CD14-positive monocyte (primary cell): ENCODE measurements around the gene FUZ. TPM values are rescaled to one million over a fixed set of nuclear protein-coding genes. Genes with fewer than 3 reads are reported as not detected.

Experiments
- DNase-seq, 3 donors: peaks; one replicate each; pipeline ENCODE4 v3.0.0-alpha.2; 2011 to 2022
- H2AFZ ChIP-seq: 2 replicates; pipeline ENCODE4 v1.6.0; 2012; ENCODE audit warnings: mild to moderate bottlenecking, low read depth, low read length, inconsistent platforms; ENCODE audit not compliant: insufficient read depth, poor library complexity, severe bottlenecking
- H3K27ac ChIP-seq, 2 donors: 1 replicate in 1 of 2; 2 replicates in 1 of 2; pipeline ENCODE4 v1.5.1; 2012 to 2013; ENCODE audit warnings: low read length in 2 of 2, control low read depth in 1 of 2, inconsistent platforms in 1 of 2, low read depth in 1 of 2, mild to moderate bottlenecking in 1 of 2
- H3K27me3 ChIP-seq, 2 donors: one replicate each; pipeline versions ENCODE4 v1.6.0 to v1.6.1; 2011 to 2013; ENCODE audit warnings: low read length in 2 of 2; ENCODE audit not compliant: control insufficient read depth in 2 of 2, insufficient read depth in 2 of 2
- H3K36me3 ChIP-seq, 2 donors: replicated peaks in 1 of 2; 1 replicate in 1 of 2; 2 replicates in 1 of 2; pipeline versions ENCODE4 v1.5.1 to v1.6.1; 2012 to 2013; ENCODE audit warnings: low read length in 2 of 2, control low read depth in 1 of 2, inconsistent platforms in 1 of 2, mild to moderate bottlenecking in 1 of 2; ENCODE audit not compliant: insufficient read depth in 2 of 2, control insufficient read depth in 1 of 2
- H3K4me1 ChIP-seq, 2 donors: 1 replicate in 1 of 2; 2 replicates in 1 of 2; pipeline versions ENCODE4 v1.5.1 to v1.6.1; 2012 to 2013; ENCODE audit warnings: low read length in 2 of 2, control low read depth in 1 of 2, inconsistent platforms in 1 of 2, mild to moderate bottlenecking in 1 of 2, moderate library complexity in 1 of 2; ENCODE audit not compliant: insufficient read depth in 2 of 2, control insufficient read depth in 1 of 2
- H3K4me2 ChIP-seq: replicated peaks from 2 replicates; pipeline ENCODE3; 2012; ENCODE audit warnings: low read length, moderate library complexity, mild to moderate bottlenecking; ENCODE audit not compliant: poor library complexity, severe bottlenecking; ENCODE audit errors: extremely low read depth
- H3K4me3 ChIP-seq, 3 experiments: fragments of 200-600 bp in 1 of 3; sonication (generic) in 1 of 3; replicated peaks in 1 of 3; 1 replicate in 2 of 3; 2 replicates in 1 of 3; pipeline ENCODE4 v1.5.1; 2011 to 2013; ENCODE audit warnings: low read length in 3 of 3, mild to moderate bottlenecking in 3 of 3, control low read depth in 2 of 3, low read depth in 2 of 3, inconsistent platforms in 1 of 3, moderate library complexity in 1 of 3
- H3K79me2 ChIP-seq: 2 replicates; pipeline ENCODE4 v1.6.0; 2012; ENCODE audit warnings: mild to moderate bottlenecking, control low read depth, inconsistent platforms, low read length, moderate library complexity; ENCODE audit not compliant: insufficient read depth
- H3K9ac ChIP-seq: 2 replicates; pipeline ENCODE4 v1.6.0; 2017; ENCODE audit warnings: low read length, mild to moderate bottlenecking; ENCODE audit not compliant: insufficient read depth, poor library complexity, severe bottlenecking
- H3K9me3 ChIP-seq, 2 donors: replicated peaks in 1 of 2; 1 replicate in 1 of 2; 2 replicates in 1 of 2; pipeline versions ENCODE4 v1.5.1 to v1.6.1; 2012 to 2013; ENCODE audit warnings: low read length in 2 of 2, control low read depth in 1 of 2; ENCODE audit not compliant: control insufficient read depth in 1 of 2, insufficient read depth in 1 of 2
- H4K20me1 ChIP-seq: 2 replicates; pipeline ENCODE4 v1.6.0; 2012; ENCODE audit warnings: mild to moderate bottlenecking, low read length, control low read depth, moderate library complexity; ENCODE audit not compliant: insufficient read depth
- H3K27ac Mint-ChIP-seq, 7 donors: one replicate each; pipeline ENCODE4 v1.8.0; 2020; ENCODE audit warnings: mild to moderate bottlenecking in 7 of 7, mixed read lengths in 7 of 7, moderate library complexity in 6 of 7, inconsistent platforms in 2 of 7
- H3K27me3 Mint-ChIP-seq, 3 donors: one replicate each; pipeline ENCODE4 v1.8.0; 2021 to 2022; ENCODE audit warnings: low read depth in 3 of 3, mild to moderate bottlenecking in 3 of 3, mixed read lengths in 3 of 3, moderate library complexity in 3 of 3, inconsistent platforms in 1 of 3
- H3K36me3 Mint-ChIP-seq, 2 donors: one replicate each; pipeline ENCODE4 v1.8.0; 2020; ENCODE audit warnings: mixed read lengths in 2 of 2, inconsistent platforms in 1 of 2, mild to moderate bottlenecking in 1 of 2
- H3K4me1 Mint-ChIP-seq: one replicate; pipeline ENCODE4 v1.8.0; 2020; ENCODE audit warnings: mild to moderate bottlenecking, mixed read lengths
- H3K4me3 Mint-ChIP-seq, 2 donors: one replicate each; pipeline ENCODE4 v1.8.0; 2020; ENCODE audit warnings: mild to moderate bottlenecking in 2 of 2, mixed read lengths in 2 of 2, moderate library complexity in 1 of 2
- H3K9me3 Mint-ChIP-seq, 7 donors: one replicate each; pipeline ENCODE4 v1.8.0; 2020 to 2022; ENCODE audit warnings: mixed read lengths in 7 of 7, mild to moderate bottlenecking in 6 of 7, moderate library complexity in 6 of 7, inconsistent platforms in 2 of 7
- CTCF ChIP-seq: fragments of 200-600 bp; IDR thresholded peaks from one replicate; pipeline ENCODE4 v1.8.0; 2022; ENCODE audit warnings: antibody characterized with exemption, mild to moderate bottlenecking
- WGBS: methylation state at CpG from one replicate; pipeline ENCODE4 v1.1.5; 2013; ENCODE audit warnings: missing lambda C conversion rate; ENCODE audit not compliant: insufficient coverage; 5-methylcytosine and 5-hydroxymethylcytosine counted together
- intact Hi-C, 2 donors: fragments of 100-400 bp; cut with micrococcal nuclease; formaldehyde crosslinking; loops; one replicate each; pipeline versions ENCODE4 v1.15.0 to v1.15.1; 2023
- polyA plus RNA-seq, 3 donors: library from polyadenylated mRNA; depleted of rRNA in 1 of 3; unstranded in 2 of 3; stranded (reverse) in 1 of 3; fragments of 300-500 nt in 2 of 3; fragments of >200 nt in 1 of 3; fragmentation: Illumina TruSeq in 2 of 3; gene quantifications; 1 replicate in 2 of 3; 2 replicates in 1 of 3; pipeline ENCODE4 v1.2.3, GENCODE V29; 2012 to 2021

The FUZ gene
- polyA plus RNA-seq, 3 donors = 5.3 to 16.7 (median 5.3) TPM

GRCh38 chr19:49860336-49861102, 47.4 kb upstream of the FUZ start:
- no peak for TF ChIP-seq CTCF
- Histone ChIP-seq H3K9me3 (no peaks in the 10 kb centered on the region), H4K20me1 (peaks cover 79% of the 10 kb centered on the region), H2AFZ (no peak overlapping the region), H3K27ac (no peak overlapping the region), H3K9ac (no peak overlapping the region), H3K79me2 (peaks cover 26% of the 10 kb centered on the region), H3K4me2 (no peak overlapping the region), H3K36me3 (peaks cover 54 to 78% of the 10 kb centered on the region in 2 donors), H3K4me3 (no peak overlapping the region), H3K4me1 (peaks cover 8 to 9% of the 10 kb centered on the region in 2 donors), H3K27me3 (no peaks in the 10 kb centered on the region)
- peaks cover 0 to 2% (median 1%) of the 10 kb centered on the region in 3 donors for H3K27me3 Mint-ChIP-seq
- H3K36me3 Mint-ChIP-seq = peaks cover 46 to 80% of the 10 kb centered on the region in 2 donors
- peaks cover 14% of the 10 kb centered on the region for H3K4me1 Mint-ChIP-seq
- WGBS = 91% methylated on average over 17 of the region's 17 CpGs
- DNase-seq = no peak
- H3K27ac Mint-ChIP-seq = no peak overlapping the region
- no peaks in the 10 kb centered on the region for H3K9me3 Mint-ChIP-seq
- no peak overlapping the region for H3K4me3 Mint-ChIP-seq
- intact Hi-C loops = no loop called here

- no peak for DNase-seq
- Mint-ChIP-seq H3K9me3 (no peaks in the 10 kb centered on the region), H3K36me3 (peaks cover 43 to 79% of the 10 kb centered on the region in 2 donors), H3K4me3 (no peak overlapping the region), H3K4me1 (peaks cover 7% of the 10 kb centered on the region), H3K27ac (no peak overlapping the region), H3K27me3 (peaks cover 0 to 2% (median 1%) of the 10 kb centered on the region in 3 donors)
- H3K9me3 ChIP-seq = no peaks in the 10 kb centered on the region
- peaks cover 54 to 75% of the 10 kb centered on the region in 2 donors for H3K36me3 ChIP-seq
- H3K4me2 ChIP-seq = no peak overlapping the region
- peaks cover 19% of the 10 kb centered on the region for H3K79me2 ChIP-seq
- peaks cover 80% of the 10 kb centered on the region for H4K20me1 ChIP-seq
- no peaks in the 10 kb centered on the region for H3K27me3 ChIP-seq
- TF ChIP-seq CTCF = no peak
- H3K9ac ChIP-seq = no peak overlapping the region
- no peak overlapping the region for H2AFZ ChIP-seq
- 88% methylated on average over 18 of the region's 22 CpGs for WGBS
- H3K4me3 ChIP-seq = no peak overlapping the region
- no peak overlapping the region for H3K27ac ChIP-seq
- intact Hi-C loops = no loop called here
- H3K4me1 ChIP-seq = peaks cover under 1 to 2% of the 10 kb centered on the region in 2 donors
Observed at GRCh38 chr19:49859682-49860335, 46.7 kb upstream of the FUZ start.
